ENCODE measurements around the gene L2HGDH.

DNA sequence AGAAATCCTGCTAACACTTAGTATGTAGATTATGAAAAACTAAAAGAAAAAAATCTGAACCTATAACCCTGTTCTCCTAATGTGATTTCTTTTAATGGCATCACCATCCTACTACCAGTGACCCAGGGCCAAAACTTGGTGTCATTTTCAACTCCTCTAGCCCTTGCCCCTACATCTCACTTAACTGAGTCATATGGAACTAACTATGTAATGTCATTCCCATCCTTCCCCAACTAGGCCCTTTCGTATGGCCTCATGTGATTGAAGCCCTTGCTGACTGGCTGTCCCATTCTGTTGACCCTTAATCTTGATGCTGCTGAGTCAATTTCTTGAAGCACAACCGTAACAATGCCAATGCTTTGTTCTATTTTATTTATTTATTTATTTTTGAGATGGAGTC, 7.7 kb upstream of the L2HGDH start:
- TF ChIP-seq ZNF317 (CRISPR knock-in tag; IDR thresholded peaks at IDR 0.05; ENCODE audit: borderline replicate concordance, low read depth), result no peak
- TF ChIP-seq TCF7 (CRISPR knock-in tag; IDR thresholded peaks at IDR 0.05; ENCODE audit: low read depth), result no peak

Measured in WTC11 (cell line).